ENCODE data around the gene RIN3. TPM values are rescaled to one million over a fixed set of nuclear protein-coding genes. Genes with fewer than 3 reads are reported as not detected.

Gene RIN3
- polyA plus RNA-seq (ENCODE audit: insufficient read length in 4 of 4): 1 to 10 TPM; 5.1 to 8.0 (median 6.8) TPM

DNA sequence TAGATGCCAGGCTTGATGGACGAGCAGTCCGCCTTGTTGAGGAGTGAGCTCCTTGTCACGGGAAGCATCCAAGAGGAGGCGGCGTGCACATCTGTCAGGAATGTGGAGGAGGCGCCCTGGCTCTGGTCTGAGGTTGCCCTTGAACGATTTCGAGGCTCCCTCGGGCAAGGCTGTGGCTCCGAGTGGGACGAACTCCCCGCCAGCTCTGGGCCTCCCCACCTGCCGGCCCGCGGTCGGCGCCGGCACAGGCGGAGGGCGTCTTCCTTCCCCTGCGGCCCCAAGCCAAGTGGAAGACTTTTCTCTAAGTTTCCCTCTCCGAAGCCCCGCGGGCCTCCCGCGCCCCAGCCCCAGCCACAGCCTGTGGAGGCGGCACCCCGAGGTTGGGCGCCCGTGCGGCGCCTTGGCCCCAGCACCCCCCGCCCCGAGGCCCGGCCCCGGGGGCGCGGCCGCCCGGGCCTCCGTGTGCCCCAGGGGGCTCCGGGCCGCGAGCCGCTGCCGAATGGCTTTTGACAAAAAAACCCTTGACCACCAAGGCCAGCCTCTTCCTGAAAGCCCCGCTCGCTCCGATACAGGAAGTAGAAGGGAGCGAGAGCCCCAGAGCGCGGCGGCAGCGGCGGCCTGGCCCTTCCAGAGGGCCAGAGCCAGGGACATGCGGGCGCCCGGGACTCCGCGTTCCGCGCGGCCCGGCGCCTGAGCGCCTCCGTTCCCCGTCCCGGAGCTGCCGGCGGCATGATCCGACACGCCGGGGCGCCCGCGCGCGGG is at the start of gene RIN3:
TSS of gene RIN3 (plus strand) at position 578 of the 762 bp plus-strand sequence. CDS start at position 730, 152 bp downstream.
- peak in 1 of 4 donors; percentile 12 for DNase-seq (ENCODE audit: low read depth in 4 of 4, low spot score in 3 of 4)

GRCh38 chr14:92464156-92464555 is 49.4 kb upstream of the RIN3 start:
- DNase-seq (ENCODE audit: low read depth in 4 of 4, low spot score in 3 of 4): no peak

GRCh38 chr14:92464716-92465115 is 48.9 kb upstream of the RIN3 start:
- DNase-seq (ENCODE audit: low read depth in 4 of 4, low spot score in 3 of 4): no peak

GRCh38 chr14:92465353-92466055 is 48.1 kb upstream of the RIN3 start:
- DNase-seq (ENCODE audit: low read depth in 4 of 4, low spot score in 3 of 4): no peak

DNA sequence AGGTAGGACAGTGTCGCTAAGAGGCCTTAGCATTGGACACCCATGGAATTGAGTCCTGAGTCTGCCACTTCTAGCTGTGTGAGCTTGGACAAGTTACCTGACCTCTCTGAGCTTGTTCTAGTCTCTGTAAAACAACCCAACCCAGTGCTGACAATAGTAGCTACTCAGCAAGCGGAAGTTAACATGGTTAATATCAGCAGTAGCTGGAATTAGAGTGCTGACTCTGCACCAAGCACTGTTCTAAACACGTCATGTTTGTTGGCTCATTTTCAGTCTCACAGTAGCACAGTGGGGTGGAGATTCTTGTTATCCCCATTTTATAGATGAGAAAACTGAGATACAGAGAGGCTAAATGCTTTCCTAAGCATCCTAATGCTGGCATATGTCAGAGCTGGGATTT is 47.5 kb upstream of the RIN3 start:
- no peak for DNase-seq (ENCODE audit: low read depth in 4 of 4, low spot score in 3 of 4)

DNA sequence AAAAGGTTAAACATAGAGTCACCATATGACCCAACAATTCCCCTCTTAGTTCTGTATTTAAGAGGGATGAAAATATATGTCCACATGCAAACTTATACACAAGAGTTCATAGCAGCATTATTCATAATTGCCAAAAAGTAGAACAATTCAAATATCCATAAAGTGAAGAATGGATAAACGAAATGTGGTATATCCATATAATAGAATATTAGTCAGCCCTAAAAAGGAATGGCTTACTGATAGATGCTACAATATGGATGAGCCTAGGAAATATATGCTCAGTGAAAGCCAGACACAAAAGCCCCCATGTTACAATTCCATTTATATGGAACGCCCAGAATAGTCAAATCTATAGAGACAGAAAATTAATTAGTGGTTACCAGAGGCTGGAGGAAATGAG is 44.1 kb upstream of the RIN3 start:
- no peak for DNase-seq (ENCODE audit: low read depth in 4 of 4, low spot score in 3 of 4)

DNA sequence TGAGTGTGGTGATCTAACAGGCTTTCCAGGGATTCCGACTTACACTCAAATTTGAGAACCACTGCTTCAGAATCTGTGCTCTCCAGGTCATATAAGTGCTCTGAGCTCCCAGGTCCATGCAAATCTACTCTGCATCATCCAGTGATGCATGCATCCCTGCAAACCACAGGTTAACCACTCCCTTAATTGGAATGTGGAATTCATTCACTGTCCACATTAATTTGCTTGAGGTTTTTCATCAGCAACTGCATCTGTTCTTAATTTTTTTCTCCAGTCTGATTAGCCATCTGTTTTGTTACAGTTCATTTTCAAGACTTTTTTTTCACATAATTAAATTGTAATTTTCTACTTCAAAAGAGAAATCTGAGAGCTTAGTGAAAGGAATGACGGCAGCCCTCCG is 43.4 kb upstream of the RIN3 start:
- no peak for DNase-seq (ENCODE audit: low read depth in 4 of 4, low spot score in 3 of 4)

DNA sequence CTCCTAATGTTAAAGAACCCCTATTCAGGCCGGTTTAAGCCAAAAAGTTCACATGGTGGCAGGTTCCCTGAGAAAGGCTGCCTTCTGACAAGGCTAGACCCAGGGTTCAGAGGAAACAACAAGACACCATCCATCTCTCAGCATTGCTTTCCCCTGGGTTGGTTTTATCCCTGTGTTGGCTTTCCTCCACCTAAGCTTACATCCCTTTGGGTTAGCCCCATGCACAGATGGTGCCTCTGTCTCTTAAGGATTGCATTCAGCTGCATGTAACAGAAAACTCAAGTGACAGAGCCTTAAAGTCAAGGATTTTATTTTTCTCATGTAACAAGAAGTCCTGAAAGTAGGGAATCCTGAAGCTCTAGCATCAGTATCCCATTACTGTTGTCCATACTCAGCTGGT is 42.8 kb upstream of the RIN3 start:
- DNase-seq (ENCODE audit: low read depth in 4 of 4, low spot score in 3 of 4): no peak

- no peak for DNase-seq (ENCODE audit: low read depth in 4 of 4, low spot score in 3 of 4)
Observed at GRCh38 chr14:92471919-92472318, 41.7 kb upstream of the RIN3 start.

- DNase-seq (ENCODE audit: low read depth in 4 of 4, low spot score in 3 of 4): no peak
Observed at GRCh38 chr14:92472860-92473259, 40.7 kb upstream of the RIN3 start.

GRCh38 chr14:92473261-92473968 is 40.2 kb upstream of the RIN3 start:
- no peak for DNase-seq (ENCODE audit: low read depth in 4 of 4, low spot score in 3 of 4)

DNA sequence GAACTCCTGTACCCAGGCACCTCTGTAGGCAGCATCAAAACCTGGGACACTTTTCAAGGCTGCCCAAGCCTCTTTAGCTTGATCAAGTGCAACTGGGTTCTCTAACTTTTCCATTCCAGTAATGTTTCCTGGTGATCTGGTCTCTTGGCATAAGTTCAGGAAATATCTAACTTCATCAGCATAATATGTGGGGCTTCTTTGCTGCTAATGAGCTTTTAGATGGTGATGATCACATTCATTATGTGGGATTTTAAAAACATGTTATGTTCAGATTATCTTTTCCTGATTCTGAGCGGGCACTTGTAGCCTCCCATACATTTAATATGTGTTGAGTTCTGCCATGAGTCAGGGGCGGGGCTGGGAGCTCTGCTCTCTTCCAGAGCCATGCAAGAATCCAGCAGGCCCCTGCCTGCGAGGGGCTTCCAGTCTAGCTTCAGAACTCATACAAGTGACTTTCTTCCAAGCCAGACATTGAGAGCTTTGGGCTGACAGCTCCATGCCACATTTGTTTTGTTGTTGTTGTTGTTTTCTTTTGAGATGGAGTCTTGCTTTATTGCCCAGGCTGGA is 39.5 kb upstream of the RIN3 start:
- DNase-seq (ENCODE audit: low read depth in 4 of 4, low spot score in 3 of 4): no peak

- DNase-seq (ENCODE audit: low read depth in 4 of 4, low spot score in 3 of 4): no peak
Observed at GRCh38 chr14:92475037-92475436, 38.5 kb upstream of the RIN3 start.

- no peak for DNase-seq (ENCODE audit: low read depth in 4 of 4, low spot score in 3 of 4)
Observed at GRCh38 chr14:92475451-92476187, 38.0 kb upstream of the RIN3 start.

DNA sequence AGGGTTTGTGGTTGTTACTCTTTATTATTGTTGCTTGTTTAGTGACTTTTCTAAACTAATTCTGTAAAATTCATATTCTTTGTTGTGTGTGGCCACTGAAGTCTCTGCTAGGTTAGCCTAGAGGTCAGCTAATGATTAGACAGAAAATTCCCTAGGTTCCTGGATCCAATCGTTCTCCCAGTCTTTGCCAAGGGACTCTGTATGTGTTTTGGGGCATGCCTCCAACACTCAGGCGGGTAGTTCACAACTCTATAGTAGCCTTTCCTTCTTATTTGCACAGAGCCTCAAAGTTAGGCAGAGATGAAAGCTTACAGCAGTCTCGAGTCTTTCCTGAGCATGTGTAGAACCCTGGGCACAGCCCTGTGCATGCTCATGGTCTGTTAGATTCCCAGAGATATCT is 32.7 kb upstream of the RIN3 start:
- no peak for DNase-seq (ENCODE audit: low read depth in 4 of 4, low spot score in 3 of 4)

DNA sequence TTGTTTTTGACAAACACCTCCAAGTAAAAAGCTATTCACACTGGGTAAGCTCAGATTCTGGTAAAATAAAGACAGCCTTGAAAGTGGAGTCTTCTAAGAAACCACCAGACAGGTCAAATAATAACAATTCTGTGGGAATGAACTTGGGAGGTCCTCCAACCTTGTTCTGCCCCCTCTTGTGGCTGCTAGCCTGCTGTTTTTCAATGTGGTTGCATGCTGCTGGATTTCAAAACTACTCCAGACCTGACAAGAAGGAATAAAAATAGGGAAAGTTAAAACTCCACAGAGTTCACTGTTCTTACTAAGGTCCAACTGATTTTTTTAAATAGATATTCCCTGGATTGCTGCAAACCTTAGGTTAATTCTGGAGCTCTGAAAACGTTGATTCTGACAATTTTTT is 32.2 kb upstream of the RIN3 start:
- DNase-seq (ENCODE audit: low read depth in 4 of 4, low spot score in 3 of 4): no peak

GRCh38 chr14:92481811-92482555 is 31.6 kb upstream of the RIN3 start:
- DNase-seq (ENCODE audit: low read depth in 4 of 4, low spot score in 3 of 4): no peak

DNA sequence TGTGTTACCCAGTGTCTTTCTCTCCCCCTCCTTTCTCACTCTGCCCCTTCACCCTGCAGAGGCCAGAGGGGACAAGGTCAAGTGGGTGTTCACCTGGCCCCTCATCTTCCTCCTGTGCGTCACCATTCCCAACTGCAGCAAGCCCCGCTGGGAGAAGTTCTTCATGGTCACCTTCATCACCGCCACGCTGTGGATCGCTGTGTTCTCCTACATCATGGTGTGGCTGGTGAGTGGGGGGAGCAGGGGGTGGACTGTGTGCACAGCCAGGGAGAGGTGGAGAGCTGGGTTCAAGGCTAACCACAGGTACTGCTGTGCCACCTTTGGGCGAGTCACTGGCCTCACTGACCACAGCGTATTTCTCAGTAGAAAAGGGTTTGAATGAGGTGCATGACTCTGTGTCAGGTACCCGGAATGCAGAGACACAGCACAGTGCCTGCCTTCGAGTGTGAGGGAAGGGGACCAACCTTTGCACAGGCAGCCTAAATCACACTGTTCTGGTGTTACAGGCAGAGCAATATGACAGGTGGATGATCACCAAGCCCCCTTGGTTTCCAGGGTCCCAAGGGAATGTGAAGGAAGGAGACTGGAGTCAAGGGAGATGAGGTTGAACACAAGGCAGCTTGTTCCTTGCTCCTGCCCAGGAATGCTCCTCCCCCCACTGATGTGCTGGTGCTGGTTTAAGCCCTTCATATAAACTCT is 30.8 kb upstream of the RIN3 start:
- DNase-seq (ENCODE audit: low read depth in 4 of 4, low spot score in 3 of 4): no peak

- DNase-seq (ENCODE audit: low read depth in 4 of 4, low spot score in 3 of 4): no peak
Observed at GRCh38 chr14:92484132-92484823, 29.3 kb upstream of the RIN3 start.

All from left renal pelvis (tissue), 4 donors.